HG02885 (cell line): ENCODE measurements around the gene PRF1.
"Not testable (repeated sequence)": the region's sequence is repeated elsewhere in the genome, so short reads cannot be mapped to it uniquely, and the experiment has no call there.

Source experiments
- ATAC-seq: cut with Tn5 transposase; IDR thresholded peaks from one replicate; pipeline ENCODE4 v1.9.1; 2021; ENCODE audit warnings: mild to moderate bottlenecking; ENCODE audit not compliant: unreplicated experiment, poor library complexity

Gene PRF1

DNA sequence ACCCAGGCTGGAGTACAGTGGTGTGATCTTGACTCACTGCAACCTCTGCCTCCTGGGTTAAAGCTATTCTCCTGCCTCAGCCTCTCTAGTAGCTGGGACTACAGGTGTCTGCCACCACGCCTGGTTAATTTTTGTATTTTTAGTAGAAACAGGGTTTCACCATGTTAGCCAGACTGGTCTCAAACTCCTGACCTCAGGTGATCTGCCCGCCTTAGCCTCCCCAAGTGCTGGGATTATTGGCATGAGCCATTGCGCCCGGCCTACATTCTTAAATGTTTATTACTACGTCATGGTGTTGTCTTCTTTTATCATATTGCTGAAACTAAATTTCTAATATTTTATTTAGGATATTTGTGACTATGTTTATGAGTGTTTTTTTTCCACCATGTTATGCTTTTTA, 21.4 kb downstream of the PRF1 start:
- not testable (repeated sequence) for ATAC-seq

- ATAC-seq = no peak
Measured at GRCh38 chr10:70579234-70580002, 23.1 kb downstream of the PRF1 start.

GRCh38 chr10:70578371-70578947, 24.1 kb downstream of the PRF1 start:
- ATAC-seq = peak; percentile 77

DNA sequence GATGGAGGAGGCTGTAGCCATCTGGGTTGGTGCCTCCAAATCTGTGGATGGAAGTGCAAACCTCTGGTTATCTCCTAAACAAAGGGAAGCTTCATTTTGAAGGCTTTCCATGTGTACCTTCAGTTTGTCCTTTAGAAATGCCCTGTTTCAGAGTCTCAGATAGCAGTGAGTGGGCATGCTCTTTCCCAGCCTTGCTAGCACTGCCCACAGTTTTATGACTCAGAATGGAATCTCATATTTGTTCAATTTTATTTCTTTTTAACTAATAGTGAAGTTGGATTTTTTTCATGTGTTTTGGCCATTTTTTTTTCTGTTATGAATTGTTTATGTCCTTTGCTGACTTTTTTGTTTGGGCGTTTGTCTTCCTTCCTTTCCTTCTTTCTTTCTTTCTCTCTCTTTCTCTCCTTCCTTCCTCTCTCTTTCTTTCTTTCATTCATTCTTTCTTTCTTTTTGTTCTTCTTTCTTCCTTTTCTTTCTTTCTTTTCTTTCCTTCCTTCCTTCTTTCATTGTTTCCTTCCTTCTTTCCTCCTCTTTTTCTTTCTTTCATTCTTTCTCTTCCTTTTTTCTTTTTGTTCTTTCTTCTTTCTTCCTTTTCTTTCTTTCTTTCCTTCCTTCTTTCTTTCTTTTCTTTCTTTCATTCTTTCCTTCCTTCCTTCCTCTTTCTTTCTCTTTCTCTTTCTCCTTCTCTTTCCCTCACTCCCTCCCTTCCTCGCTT, 25.6 kb downstream of the PRF1 start:
- ATAC-seq = no peak

- peak; percentile 44 for ATAC-seq
Measured at GRCh38 chr10:70575874-70576802, 26.4 kb downstream of the PRF1 start.

DNA sequence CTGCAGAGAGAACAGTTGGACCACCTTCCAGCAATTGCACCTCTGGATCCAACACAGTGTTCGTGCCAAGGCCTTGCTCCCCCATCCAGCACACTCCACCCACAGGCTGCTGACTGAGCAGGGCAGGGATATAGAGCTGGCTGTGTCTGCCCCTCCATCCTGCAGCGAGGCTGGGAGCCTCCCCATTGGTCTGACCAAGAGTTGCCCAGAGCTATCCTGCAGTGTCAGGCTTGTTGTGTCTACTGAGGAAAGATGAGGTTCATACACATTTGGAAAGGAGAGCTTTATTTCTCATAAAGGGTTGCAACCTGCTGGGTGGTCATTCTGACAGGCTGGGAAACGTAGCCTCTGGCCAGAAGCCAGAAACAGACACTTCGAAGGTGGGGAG, 27.1 kb downstream of the PRF1 start:
- no peak for ATAC-seq

- no peak for ATAC-seq
Measured at GRCh38 chr10:70573599-70574506, 28.7 kb downstream of the PRF1 start.

- no peak for ATAC-seq
Measured at GRCh38 chr10:70571636-70572439, 30.7 kb downstream of the PRF1 start.

DNA sequence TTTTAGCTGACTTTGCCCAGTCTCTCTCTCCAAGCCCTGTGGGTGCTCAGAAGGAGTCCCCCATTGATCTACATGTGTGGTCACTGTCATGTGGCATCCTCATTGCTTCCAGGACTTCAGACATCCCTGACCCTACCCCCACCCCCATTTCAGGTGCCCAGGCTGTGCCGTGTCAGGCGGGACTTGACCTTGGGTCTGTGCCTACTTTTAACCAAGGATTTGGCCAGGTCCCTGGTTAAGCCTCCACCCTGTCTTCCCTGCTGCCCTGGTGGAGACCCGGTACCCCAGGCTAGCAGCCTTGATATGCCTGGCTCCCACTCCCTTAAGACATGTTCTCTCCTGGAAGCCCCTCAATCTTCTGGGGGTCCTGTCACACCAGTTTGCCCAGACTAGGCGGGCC, 31.3 kb downstream of the PRF1 start:
- no peak for ATAC-seq

DNA sequence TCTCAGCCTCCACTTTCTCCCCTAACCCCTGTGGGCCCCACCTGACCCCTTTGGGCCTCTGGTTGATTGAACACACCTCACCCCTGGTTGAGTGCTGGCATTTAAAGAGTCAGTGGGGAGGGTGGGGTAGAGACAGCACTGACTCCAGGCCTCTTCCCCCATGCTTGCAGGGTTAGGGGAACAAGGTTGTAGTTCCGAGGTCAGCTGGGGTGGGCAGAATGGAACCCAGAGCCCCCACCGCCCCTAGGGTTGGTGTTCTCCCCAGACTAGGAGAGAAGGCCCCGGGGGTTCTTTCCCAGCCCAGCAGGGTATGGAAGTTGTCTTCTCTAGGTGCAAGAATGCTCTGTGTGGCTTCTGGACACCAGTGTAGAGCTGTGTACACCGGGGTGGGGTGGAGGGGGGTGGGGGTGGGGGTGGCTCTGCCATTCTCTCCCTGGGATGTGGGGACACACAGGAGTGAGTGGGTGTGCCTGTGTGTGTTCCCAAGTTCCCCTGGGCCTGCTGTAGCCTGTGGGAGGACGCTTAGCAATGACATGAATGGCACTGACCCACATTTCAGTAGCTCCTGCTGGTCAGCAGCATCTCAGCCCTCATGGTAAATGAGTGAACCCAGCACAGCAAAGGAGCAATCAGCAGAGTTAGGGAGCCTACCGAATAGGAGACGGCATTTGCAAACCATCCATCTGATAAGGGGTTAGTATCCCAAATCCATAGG, 33.6 kb downstream of the PRF1 start:
- ATAC-seq = no peak

- no peak for ATAC-seq
Measured at GRCh38 chr10:70568113-70568512, 34.4 kb downstream of the PRF1 start.

GRCh38 chr10:70567603-70568002, 34.9 kb downstream of the PRF1 start:
- no peak for ATAC-seq

- no peak for ATAC-seq
Measured at GRCh38 chr10:70566515-70567290, 35.8 kb downstream of the PRF1 start.

- no peak for ATAC-seq
Measured at GRCh38 chr10:70565556-70566514, 36.7 kb downstream of the PRF1 start.

GRCh38 chr10:70564901-70565351, 37.6 kb downstream of the PRF1 start:
- no peak for ATAC-seq

DNA sequence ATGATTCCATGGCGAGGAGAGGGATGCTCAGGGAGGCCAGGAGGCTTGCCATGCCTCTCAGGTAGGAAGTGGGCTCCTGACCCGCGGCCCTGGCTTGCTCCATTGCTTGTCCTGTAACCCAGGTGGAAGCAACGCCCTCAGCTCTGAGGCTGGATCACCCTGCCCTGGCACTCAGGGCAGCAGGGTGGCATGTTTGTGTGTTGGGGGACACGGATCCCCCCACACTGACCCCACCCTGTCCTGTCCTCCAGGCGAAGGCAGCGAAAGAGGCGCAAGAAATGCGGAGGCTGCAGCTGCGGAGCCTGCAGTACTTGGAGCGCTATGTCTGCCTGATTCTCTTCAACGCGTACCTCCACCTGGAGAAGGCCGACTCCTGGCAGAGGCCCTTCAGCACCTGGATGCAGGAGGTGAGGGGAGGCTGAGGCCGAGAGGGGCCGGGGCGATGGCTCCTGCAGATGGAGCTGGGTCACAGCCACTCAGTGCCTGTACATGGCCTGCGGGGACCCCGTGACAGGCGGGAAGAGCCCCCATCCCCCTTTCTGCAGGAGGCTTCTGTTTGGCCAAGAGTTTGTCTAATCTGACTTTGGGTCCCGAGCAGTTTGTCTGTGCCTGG, 38.3 kb downstream of the PRF1 start:
- no peak for ATAC-seq
